Astrocyte (in vitro differentiated cells and primary cell): Measurements from ENCODE around the gene INPP5A.

Experiments used
- EZH2 ChIP-seq: IDR thresholded peaks from 2 replicates; pipeline ENCODE4 v1.6.1; 2012; ENCODE audit warnings: mild to moderate bottlenecking, low read length, inconsistent platforms; ENCODE audit not compliant: insufficient read depth
- TF ChIP-seq, protein P1 (sequence below): IDR thresholded peaks from 2 replicates; pipeline ENCODE4 v1.5.1; 2011; ENCODE audit warnings: low read depth, mild to moderate bottlenecking, inconsistent platforms, low read length, moderate library complexity; ENCODE audit not compliant: insufficient read depth

GRCh38 chr10:132709471-132709951 lies 171.9 kb downstream of the INPP5A start:
- TF ChIP-seq, protein P1, sequence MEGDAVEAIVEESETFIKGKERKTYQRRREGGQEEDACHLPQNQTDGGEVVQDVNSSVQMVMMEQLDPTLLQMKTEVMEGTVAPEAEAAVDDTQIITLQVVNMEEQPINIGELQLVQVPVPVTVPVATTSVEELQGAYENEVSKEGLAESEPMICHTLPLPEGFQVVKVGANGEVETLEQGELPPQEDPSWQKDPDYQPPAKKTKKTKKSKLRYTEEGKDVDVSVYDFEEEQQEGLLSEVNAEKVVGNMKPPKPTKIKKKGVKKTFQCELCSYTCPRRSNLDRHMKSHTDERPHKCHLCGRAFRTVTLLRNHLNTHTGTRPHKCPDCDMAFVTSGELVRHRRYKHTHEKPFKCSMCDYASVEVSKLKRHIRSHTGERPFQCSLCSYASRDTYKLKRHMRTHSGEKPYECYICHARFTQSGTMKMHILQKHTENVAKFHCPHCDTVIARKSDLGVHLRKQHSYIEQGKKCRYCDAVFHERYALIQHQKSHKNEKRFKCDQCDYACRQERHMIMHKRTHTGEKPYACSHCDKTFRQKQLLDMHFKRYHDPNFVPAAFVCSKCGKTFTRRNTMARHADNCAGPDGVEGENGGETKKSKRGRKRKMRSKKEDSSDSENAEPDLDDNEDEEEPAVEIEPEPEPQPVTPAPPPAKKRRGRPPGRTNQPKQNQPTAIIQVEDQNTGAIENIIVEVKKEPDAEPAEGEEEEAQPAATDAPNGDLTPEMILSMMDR = no peak
- no peak for TF ChIP-seq EZH2
